IMR-90 (cell line): ENCODE data around the gene LHX8. TPM values are rescaled to one million over a fixed set of nuclear protein-coding genes. Genes with fewer than 3 reads are reported as not detected.

Experiments used
- ATAC-seq: fragments of 200-7000 bp; cut with Tn5 transposase; 2 replicates; pipeline ENCODE4 v1.9.1; 2020; ENCODE audit warnings: low read depth, mild to moderate bottlenecking, moderate library complexity
- BruUV-seq: library from RNA; stranded (reverse); fragments of 400-500 nt; replicated peaks from 2 replicates; lab custom pipeline; 2021; lab: Mats Ljungman, UMichigan
- CTCF ChIA-PET: fragments of 300-600 bp; formaldehyde crosslinking; extraction: SDS; loops from one replicate; lab custom pipeline; 2021; ENCODE audit warnings: antibody characterized with exemption; lab: Yijun Ruan, JAX
- POLR2A ChIA-PET: fragments of 300-600 bp; sonication (Branson Sonifier 250); formaldehyde crosslinking; loops from one replicate; lab custom pipeline; 2022; ENCODE audit warnings: antibody characterized with exemption; ENCODE audit not compliant: unreplicated experiment; lab: Charles Lee
- DNase-seq: peaks from one replicate; pipeline ENCODE4 v3.0.0; 2013
- H2AFZ ChIP-seq: replicated peaks from 2 replicates; pipeline ENCODE3; 2013; ENCODE audit warnings: low read length, mild to moderate bottlenecking; ENCODE audit not compliant: poor library complexity
- H2AK5ac ChIP-seq: 2 replicates; pipeline ENCODE4 v1.6.1; 2013; ENCODE audit warnings: low read depth, low read length, inconsistent platforms
- H2AK9ac ChIP-seq: replicated peaks from 2 replicates; pipeline ENCODE3; 2013; ENCODE audit warnings: mild to moderate bottlenecking, low read depth, low read length, moderate library complexity; ENCODE audit not compliant: poor library complexity
- H2BK120ac ChIP-seq: 2 replicates; pipeline ENCODE4 v1.6.1; 2013; ENCODE audit warnings: low read depth, low read length, inconsistent platforms
- H2BK15ac ChIP-seq: 3 replicates; pipeline ENCODE4 v1.6.1; 2013; ENCODE audit warnings: low read depth, low read length, inconsistent platforms
- H2BK20ac ChIP-seq: 2 replicates; pipeline ENCODE4 v1.6.1; 2013; ENCODE audit warnings: low read depth, mild to moderate bottlenecking, inconsistent platforms, low read length, moderate library complexity
- H2BK5ac ChIP-seq: 2 replicates; pipeline ENCODE4 v1.6.1; 2013; ENCODE audit warnings: mild to moderate bottlenecking, low read depth, low read length, inconsistent platforms; ENCODE audit not compliant: poor library complexity, severe bottlenecking
- H3K14ac ChIP-seq: replicated peaks from 2 replicates; pipeline ENCODE4 v1.6.1; 2013; ENCODE audit warnings: low read depth, low read length, inconsistent platforms
- H3K18ac ChIP-seq: 2 replicates; pipeline ENCODE4 v1.6.1; 2013; ENCODE audit warnings: low read depth, low read length, control low read depth
- H3K23ac ChIP-seq: 2 replicates; pipeline ENCODE4 v1.6.1; 2013; ENCODE audit warnings: low read depth, low read length, inconsistent platforms
- H3K27ac ChIP-seq: 2 replicates; pipeline ENCODE4 v1.5.1; 2013; ENCODE audit warnings: mild to moderate bottlenecking, control low read depth, low read length; ENCODE audit not compliant: insufficient read depth
- H3K27me3 ChIP-seq: 2 replicates; pipeline ENCODE4 v1.6.1; 2013; ENCODE audit warnings: low read length; ENCODE audit not compliant: control insufficient read depth, insufficient read depth
- H3K36me3 ChIP-seq: 2 replicates; pipeline ENCODE4 v1.6.1; 2013; ENCODE audit warnings: low read length, mixed read lengths; ENCODE audit not compliant: control insufficient read depth, insufficient read depth
- H3K4ac ChIP-seq: 2 replicates; pipeline ENCODE4 v1.6.1; 2013; ENCODE audit warnings: low read depth, low read length, inconsistent platforms
- H3K4me1 ChIP-seq: 2 replicates; pipeline ENCODE4 v1.6.1; 2013; ENCODE audit warnings: low read length, mixed read lengths; ENCODE audit not compliant: control insufficient read depth, insufficient read depth
- H3K4me2 ChIP-seq: 2 replicates; pipeline ENCODE4 v1.6.1; 2013; ENCODE audit warnings: low read depth, mild to moderate bottlenecking, control low read depth, low read length, moderate library complexity
- H3K4me3 ChIP-seq: 2 replicates; pipeline ENCODE4 v1.5.1; 2013; ENCODE audit warnings: low read depth, mild to moderate bottlenecking, control low read depth, low read length, moderate library complexity; ENCODE audit not compliant: insufficient read depth
- H3K56ac ChIP-seq: 2 replicates; pipeline ENCODE4 v1.6.1; 2013; ENCODE audit warnings: low read length, inconsistent platforms; ENCODE audit not compliant: insufficient read depth; ENCODE audit errors: extremely low read depth
- H3K79me1 ChIP-seq, 2 experiments: 2 replicates each; pipeline ENCODE4 v1.6.1; 2013; ENCODE audit warnings: low read length in 2 of 2, inconsistent platforms in 1 of 2, low read depth in 1 of 2
- H3K9ac ChIP-seq: 2 replicates; pipeline ENCODE4 v1.6.1; 2013; ENCODE audit warnings: low read depth, low read length, control low read depth
- H3K9me1 ChIP-seq: 2 replicates; pipeline ENCODE4 v1.6.1; 2013; ENCODE audit warnings: low read length, inconsistent platforms; ENCODE audit not compliant: insufficient read depth
- H3K9me3 ChIP-seq: 2 replicates; pipeline ENCODE4 v1.6.1; 2013; ENCODE audit warnings: low read length; ENCODE audit not compliant: control insufficient read depth, insufficient read depth
- H4K20me1 ChIP-seq: 2 replicates; pipeline ENCODE4 v1.6.1; 2013; ENCODE audit warnings: low read length, inconsistent platforms; ENCODE audit not compliant: insufficient read depth
- H4K5ac ChIP-seq: 2 replicates; pipeline ENCODE4 v1.6.1; 2013; ENCODE audit warnings: mild to moderate bottlenecking, low read depth, low read length, control low read depth
- H4K8ac ChIP-seq, 2 experiments: 2 replicates each; pipeline ENCODE4 v1.6.1; 2013; ENCODE audit warnings: low read depth in 2 of 2, low read length in 2 of 2, control low read depth in 1 of 2, inconsistent platforms in 1 of 2
- H4K91ac ChIP-seq: 2 replicates; pipeline ENCODE4 v1.6.1; 2013; ENCODE audit warnings: low read depth, low read length, inconsistent platforms; ENCODE audit not compliant: insufficient read depth
- BHLHE40 ChIP-seq: fragments of 150-350 bp; IDR thresholded peaks from 2 replicates; pipeline ENCODE4 v1.6.1; 2016; ENCODE audit warnings: mild to moderate bottlenecking, low read depth, low read length
- CEBPB ChIP-seq: IDR thresholded peaks from 2 replicates; pipeline ENCODE4 v1.6.1; 2012; ENCODE audit warnings: low read depth, low read length, improper control_type of control experiment
- CHD1 ChIP-seq: IDR thresholded peaks from 2 replicates; pipeline ENCODE4 v1.6.1; 2012; ENCODE audit warnings: low read depth, low read length, improper control_type of control experiment
- CTCF ChIP-seq: conservative IDR thresholded peaks from 2 replicates; pipeline ENCODE4 v1.5.1; 2012; ENCODE audit warnings: mild to moderate bottlenecking, low read depth, low read length, improper control_type of control experiment
- ELK1 ChIP-seq: fragments of 150-350 bp; IDR thresholded peaks from 2 replicates; pipeline ENCODE4 v1.6.1; 2016; ENCODE audit warnings: low read depth, mild to moderate bottlenecking, low read length, moderate library complexity, borderline replicate concordance
- FOS ChIP-seq: fragments of 150-350 bp; IDR thresholded peaks from 2 replicates; pipeline ENCODE4 v1.6.1; 2016; ENCODE audit warnings: low read depth, low read length
- MAFK ChIP-seq: IDR thresholded peaks from 2 replicates; pipeline ENCODE4 v1.6.1; 2012; ENCODE audit warnings: low read depth, low read length, improper control_type of control experiment
- MAZ ChIP-seq: IDR thresholded peaks from 2 replicates; pipeline ENCODE4 v1.6.1; 2012; ENCODE audit warnings: low read depth, mild to moderate bottlenecking, low read length, improper control_type of control experiment, moderate library complexity, borderline replicate concordance
- MXI1 ChIP-seq: IDR thresholded peaks from 2 replicates; pipeline ENCODE4 v1.6.1; 2012; ENCODE audit warnings: low read depth, mild to moderate bottlenecking, low read length, moderate library complexity, borderline replicate concordance
- NFE2L2 ChIP-seq: fragments of 150-350 bp; IDR thresholded peaks from 2 replicates; pipeline ENCODE4 v1.6.1; 2016; ENCODE audit warnings: low read depth, mild to moderate bottlenecking, low read length
- POLR2A ChIP-seq: IDR thresholded peaks from 2 replicates; pipeline ENCODE4 v1.6.1; 2012; ENCODE audit warnings: mild to moderate bottlenecking, low read depth, low read length
- RAD21 ChIP-seq: IDR thresholded peaks from 2 replicates; pipeline ENCODE4 v1.6.1; 2012; ENCODE audit warnings: low read length, improper control_type of control experiment
- RCOR1 ChIP-seq: IDR thresholded peaks from 2 replicates; pipeline ENCODE4 v1.6.1; 2012; ENCODE audit warnings: mild to moderate bottlenecking, low read length, improper control_type of control experiment; ENCODE audit not compliant: insufficient replicate concordance
- RFX5 ChIP-seq: IDR thresholded peaks from 2 replicates; pipeline ENCODE4 v1.8.0; 2012; ENCODE audit warnings: low read depth, mild to moderate bottlenecking, low read length, moderate library complexity
- SMC3 ChIP-seq: fragments of 150-350 bp; IDR thresholded peaks from 2 replicates; pipeline ENCODE4 v1.6.1; 2016; ENCODE audit warnings: low read depth, mild to moderate bottlenecking, antibody characterized with exemption, low read length, moderate library complexity
- USF2 ChIP-seq: fragments of 150-350 bp; IDR thresholded peaks from 2 replicates; pipeline ENCODE4 v1.6.1; 2017; ENCODE audit warnings: mild to moderate bottlenecking, antibody characterized with exemption, low read length, low read depth
- WGBS, 2 experiments: methylation state at CpG; one replicate each; pipeline versions ENCODE4 v1.1.5 to v1.1.7; 2013; ENCODE audit warnings: missing lambda C conversion rate in 2 of 2; ENCODE audit not compliant: insufficient read length in 1 of 2; ENCODE audit errors: extremely low coverage in 2 of 2; 5-methylcytosine and 5-hydroxymethylcytosine counted together
- dilution Hi-C: fragments of 300-500 bp; cut with HindIII; formaldehyde crosslinking; loops from one replicate; pipeline ENCODE4 v1.14.3; 2018; ENCODE audit warnings: low sequenced_read_pairs; ENCODE audit not compliant: unreplicated experiment
- in situ Hi-C: fragments of 300-500 bp; cut with MboI; formaldehyde crosslinking; loops from 3 replicates; pipeline ENCODE4 v1.14.3; 2019; ENCODE audit warnings: low sequenced_read_pairs, inconsistent platforms, mixed read lengths
- intact Hi-C: fragments of 100-400 bp; cut with micrococcal nuclease; formaldehyde crosslinking; loops from 2 replicates; pipeline ENCODE4 v1.10.0; 2022
- polyA plus RNA-seq, 3 experiments: library from polyadenylated mRNA; depleted of rRNA; stranded (reverse); fragments of >200 nt; gene quantifications; 2 replicates each; pipeline ENCODE4 v1.2.3, GENCODE V29; 2012; ENCODE audit warnings: low replicate concordance in 1 of 3
- total RNA-seq: library from RNA; depleted of rRNA; stranded (reverse); fragments of >200 nt; gene quantifications from 2 replicates; pipeline ENCODE4 v1.2.3, GENCODE V29; 2012

The LHX8 gene
- total and polyA plus RNA-seq, 2 of the 4 experiments (the other 2 are of a cell fraction): not detected

- in situ Hi-C loops: no loop called here
- Histone ChIP-seq H2BK15ac (no peak overlapping the region), H3K9me3 (no peaks in the 10 kb centered on the region), H2AFZ (no peak overlapping the region), H3K36me3 (no peaks in the 10 kb centered on the region), H3K4me2 (no peak overlapping the region), H3K9me1 (no peaks in the 10 kb centered on the region), H3K14ac (no peak overlapping the region), H3K79me1 (no peaks in the 10 kb centered on the region), H3K4me3 (no peak overlapping the region), H4K5ac (no peak overlapping the region), H3K27me3 (no peaks in the 10 kb centered on the region), H2BK120ac (no peak overlapping the region), H2BK5ac (no peak overlapping the region), H3K27ac (no peak overlapping the region), H2AK9ac (no peak overlapping the region), H2BK20ac (no peak overlapping the region), H3K18ac (no peak overlapping the region), H3K9ac (no peak overlapping the region), H3K4ac (no peak overlapping the region), H4K91ac (no peak overlapping the region), H3K4me1 (no peaks in the 10 kb centered on the region), H2AK5ac (no peak overlapping the region), H3K56ac (no peak overlapping the region), H4K8ac (no peak overlapping the region), H4K20me1 (no peaks in the 10 kb centered on the region), H3K23ac (no peak overlapping the region)
- DNase-seq (no peak), ATAC-seq (no peak)
- intact Hi-C loops: no loop called here
- no TSS peak for BruUV-seq
- ChIA-PET CTCF (no interaction called here), POLR2A (no interaction called here)
- WGBS, 2 experiments: no CpG with 5 or more reads among the region's 3 CpGs
- no peak for TF ChIP-seq MAZ
- TF ChIP-seq USF2: no peak
- TF ChIP-seq CEBPB: no peak
- no peak for TF ChIP-seq CHD1
- TF ChIP-seq ELK1: no peak
- TF ChIP-seq SMC3: no peak
- no peak for TF ChIP-seq MXI1
- TF ChIP-seq CTCF: no peak
- no peak for TF ChIP-seq NFE2L2
- no peak for TF ChIP-seq FOS
- no peak for TF ChIP-seq BHLHE40
- no peak for TF ChIP-seq POLR2A
- TF ChIP-seq MAFK: no peak
- no peak for TF ChIP-seq RFX5
- TF ChIP-seq RCOR1: no peak
- TF ChIP-seq RAD21: no peak
- dilution Hi-C loops: no loop called here
Observed at GRCh38 chr1:75159154-75159553, 25.0 kb downstream of the LHX8 start.
